ENCODE results near the gene PPP1R12B. TPM values are rescaled to one million over a fixed set of nuclear protein-coding genes. Genes with fewer than 3 reads are reported as not detected.
"Not testable (repeated sequence)": the region's sequence is repeated elsewhere in the genome, so short reads cannot be mapped to it uniquely, and the experiment has no call there.

Gene PPP1R12B
- total RNA-seq, 1 experiment from 2014 or later, result 18.7 TPM

DNA sequence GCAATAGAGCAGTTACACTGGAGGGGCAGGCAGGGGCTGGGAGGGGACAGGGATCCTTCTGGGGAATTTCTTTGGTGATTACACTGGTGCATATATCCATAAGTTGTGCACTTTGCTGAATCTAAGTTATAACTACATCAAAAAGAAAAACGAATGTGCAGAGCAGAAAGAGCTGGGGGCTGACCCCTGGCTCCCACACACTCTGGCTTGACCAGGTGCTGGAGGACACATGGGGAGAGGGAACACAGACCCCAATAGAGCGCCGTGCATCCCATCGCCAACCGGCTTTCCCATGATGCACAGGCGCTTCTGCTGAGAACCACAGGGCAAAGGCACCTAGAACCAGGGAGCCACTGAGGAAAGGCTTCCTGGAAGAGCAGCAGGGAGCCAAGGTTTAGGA is 281.6 kb downstream of the PPP1R12B start:
- DNase-seq (ENCODE audit: low spot score), result not testable (repeated sequence)

DNA sequence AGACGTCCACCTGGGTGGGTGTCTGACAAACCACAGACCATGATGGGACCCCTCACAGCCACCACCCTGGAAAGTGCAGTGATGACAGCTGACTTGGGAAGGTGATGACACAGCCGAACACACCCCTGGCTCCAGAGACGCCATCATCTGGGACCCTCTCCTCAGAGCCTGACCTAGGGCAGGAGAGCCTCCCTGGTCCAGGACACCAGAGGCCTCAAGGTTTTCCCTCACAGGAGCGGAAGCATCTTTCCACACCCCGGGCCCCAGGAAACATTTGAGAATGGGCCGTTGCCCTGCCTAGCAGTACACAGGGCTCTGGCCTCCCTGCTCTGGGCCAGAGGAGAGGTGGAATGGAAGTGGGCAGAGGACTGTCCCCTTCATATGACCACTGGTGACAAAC is 282.0 kb downstream of the PPP1R12B start:
- no peak for DNase-seq (ENCODE audit: low spot score)

DNA sequence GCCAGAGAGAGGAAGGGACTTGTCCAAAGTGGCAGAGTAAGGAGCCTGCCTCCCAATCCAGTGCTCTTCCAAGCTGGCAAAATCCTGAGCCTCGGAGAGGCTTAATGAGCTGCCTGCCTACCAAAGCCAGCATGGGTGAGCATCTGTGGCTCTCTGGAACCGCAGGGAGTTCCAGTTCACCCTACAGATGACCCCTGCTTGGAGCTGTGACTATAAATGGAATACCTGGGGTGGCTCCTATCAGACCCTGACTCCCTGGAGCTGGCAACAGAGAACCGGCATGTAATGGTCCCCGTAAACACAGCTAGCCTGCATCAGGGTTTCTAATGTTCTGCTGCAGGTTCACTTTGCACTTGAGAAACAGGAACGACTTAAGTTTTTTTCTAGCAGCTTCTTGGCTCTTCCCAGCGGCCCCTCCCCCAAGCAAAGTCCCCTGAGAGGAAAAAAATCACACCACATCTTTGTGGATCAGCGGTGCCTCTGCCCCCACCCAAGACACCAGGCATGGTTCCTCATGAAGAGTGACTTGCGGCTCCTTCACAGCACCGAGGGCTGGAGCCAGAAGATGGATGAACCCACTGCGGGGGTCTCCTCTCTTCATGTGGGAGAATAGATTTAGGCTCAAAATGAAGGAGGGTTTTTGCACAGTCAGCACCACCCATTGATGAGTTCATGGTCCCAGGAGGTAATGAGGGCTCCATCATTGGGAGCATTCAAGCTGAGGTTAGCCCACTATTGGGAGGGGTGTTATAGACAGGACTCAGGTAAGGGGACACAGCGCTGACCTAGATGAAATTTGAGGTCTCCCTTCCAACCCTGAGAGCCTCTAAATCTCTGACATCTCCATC is 282.8 kb downstream of the PPP1R12B start:
- no peak for DNase-seq (ENCODE audit: low spot score)

DNA sequence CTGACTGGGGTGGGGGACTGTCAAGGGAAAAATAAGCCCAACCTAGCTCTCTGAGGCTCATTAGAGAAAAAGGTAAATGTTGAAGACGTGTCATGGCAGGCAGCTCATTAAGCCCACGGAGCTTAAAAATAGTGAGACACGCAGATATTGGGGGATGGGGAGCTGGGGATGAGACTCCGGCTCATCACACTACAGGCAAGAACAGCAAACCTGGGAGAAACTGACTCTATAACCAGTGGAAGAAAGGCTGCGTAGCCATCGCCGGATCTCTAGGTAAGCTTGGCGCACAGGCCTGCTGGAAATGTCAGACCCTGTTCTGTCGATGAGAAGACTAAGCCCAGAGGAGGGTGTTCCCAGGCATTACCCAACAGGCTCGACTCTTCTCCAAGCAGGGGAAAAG is 283.7 kb downstream of the PPP1R12B start:
- no peak for DNase-seq (ENCODE audit: low spot score)

DNA sequence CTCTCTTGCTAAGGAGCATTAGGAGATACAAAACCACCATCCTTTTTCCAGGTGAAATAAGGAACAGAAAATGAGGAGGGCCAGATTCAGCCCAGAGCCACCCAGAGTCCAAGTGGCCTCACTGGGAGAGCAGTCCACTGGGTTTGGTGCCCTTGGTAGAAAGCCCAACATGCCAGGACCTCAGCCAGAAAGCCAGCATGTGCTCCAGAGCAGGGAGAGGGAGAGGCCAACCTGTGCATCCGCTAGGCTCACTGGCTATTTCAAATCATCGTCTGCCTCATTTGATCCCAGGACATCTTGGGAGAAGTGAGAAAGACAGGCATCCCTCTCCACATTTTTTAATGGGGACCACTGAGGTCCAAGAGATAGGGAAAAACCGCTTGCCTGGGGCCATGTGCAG is 287.7 kb downstream of the PPP1R12B start:
- DNase-seq (ENCODE audit: low spot score), result not testable (repeated sequence)

DNA sequence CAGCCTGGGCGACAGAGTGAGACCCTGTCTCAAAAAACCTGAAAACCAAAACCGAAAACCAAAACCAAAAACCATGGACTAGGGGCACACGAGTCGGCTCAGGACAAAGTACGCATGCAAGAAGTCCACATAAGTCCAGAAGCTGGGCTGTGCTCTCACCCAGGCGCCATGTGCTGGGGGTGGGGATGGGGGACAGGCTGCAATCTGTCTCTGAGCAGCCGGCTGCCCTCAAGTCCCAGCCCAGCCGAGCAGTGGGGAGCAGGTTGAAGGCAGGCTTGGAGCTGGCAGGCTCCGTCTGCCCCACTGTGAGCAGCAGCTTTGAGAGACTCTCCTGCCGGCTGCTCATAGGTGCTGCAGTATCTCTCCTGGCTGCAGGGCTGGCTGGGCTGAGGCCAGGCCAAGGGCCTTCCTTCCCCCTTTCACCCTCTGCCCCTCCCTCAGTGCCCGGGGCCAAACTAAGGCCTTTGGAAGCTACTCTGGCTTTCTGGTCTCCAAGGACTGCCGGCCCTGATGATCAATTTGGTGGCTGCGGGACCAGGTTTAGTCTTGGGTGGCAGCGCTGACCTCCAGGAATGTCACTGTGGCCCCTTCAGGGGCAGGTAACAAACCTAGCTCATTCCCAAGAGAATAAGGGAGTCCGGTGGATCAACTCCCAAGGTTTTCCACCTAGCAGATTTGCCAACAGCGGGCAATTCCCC is 289.0 kb downstream of the PPP1R12B start:
- DNase-seq (ENCODE audit: low spot score), result not testable (repeated sequence)

DNA sequence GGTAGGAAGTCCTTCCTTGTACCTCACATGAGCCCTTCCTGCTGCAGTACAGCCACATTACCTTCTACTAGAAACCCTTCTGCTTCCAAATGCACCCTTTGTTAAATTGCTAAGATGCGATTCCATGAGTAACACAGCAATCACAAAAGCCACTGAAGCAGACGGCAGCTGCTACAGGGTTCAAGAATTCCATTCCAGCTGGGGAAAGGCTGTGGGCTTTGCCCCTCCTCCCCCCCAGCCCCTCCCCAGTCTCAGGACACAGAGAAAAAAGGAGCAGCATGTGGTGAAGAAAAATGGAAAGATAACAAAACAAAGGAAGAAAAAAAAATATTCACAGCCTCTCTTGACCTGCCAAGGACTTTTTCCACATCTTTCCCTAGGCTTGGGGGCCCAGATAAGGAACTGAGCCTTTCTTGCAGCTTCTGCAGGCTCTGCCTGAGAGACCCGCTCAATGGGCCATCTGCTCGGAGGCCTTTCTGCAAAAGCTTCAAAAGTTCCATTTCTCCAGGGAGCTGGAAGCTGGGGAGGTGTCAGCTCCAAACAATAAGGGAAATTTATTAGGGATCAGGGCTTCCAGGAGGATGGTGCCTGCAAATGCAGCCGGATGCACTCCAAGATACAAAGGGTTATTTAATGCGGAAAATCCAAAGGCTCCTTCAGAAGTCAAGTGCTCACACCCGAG is 289.7 kb downstream of the PPP1R12B start:
- DNase-seq (ENCODE audit: low spot score), result no peak

DNA sequence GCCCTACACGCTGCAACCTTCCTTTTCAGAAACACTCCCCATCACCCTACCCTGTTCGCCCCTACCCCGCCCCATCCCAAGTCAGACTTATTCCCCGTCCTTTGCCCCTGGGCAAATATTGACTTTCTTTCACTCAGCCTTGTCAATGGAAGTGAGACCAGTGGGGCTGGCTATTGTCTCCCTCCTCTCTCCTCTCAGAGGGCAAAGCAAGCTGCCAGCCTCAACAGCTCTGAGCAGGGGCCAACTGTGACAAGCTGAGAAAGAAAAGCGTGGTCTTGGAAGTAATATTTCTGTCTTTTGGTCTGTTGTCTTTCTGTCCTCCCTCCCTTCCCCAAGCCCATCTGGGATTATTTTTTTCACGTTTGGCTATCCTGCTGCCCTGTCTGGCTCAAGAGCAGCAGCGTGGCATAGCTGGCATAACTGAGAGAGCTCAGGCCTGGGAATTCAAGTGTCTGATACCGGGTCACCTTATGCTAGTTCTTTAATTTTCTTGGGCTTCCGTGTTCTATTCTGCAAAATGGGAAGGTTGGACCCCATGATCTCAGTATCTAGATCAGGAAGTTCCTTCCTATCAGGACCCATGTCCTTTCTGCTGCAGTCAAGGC is 290.3 kb downstream of the PPP1R12B start:
- not testable (repeated sequence) for DNase-seq (ENCODE audit: low spot score)

DNA sequence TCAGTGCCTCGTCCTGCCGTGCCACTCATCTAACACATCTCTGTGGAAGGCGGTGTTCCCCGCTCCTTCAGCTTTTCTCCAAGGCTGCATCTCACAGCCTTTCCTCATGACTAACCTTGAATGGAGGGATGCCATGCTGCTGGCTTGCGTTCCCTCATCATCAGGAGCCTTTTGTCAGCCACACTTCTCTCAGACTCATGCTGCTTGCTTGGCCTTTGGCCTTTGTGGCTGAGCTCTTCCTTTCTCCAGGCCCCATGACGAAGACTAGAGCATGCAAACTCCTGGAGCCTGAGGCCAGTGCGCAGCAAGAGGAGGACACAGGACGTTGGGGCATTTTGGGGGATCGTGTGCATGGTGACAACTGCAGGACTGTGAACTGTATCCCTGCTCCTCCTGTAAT is 291.0 kb downstream of the PPP1R12B start:
- DNase-seq (ENCODE audit: low spot score), result no peak

DNA sequence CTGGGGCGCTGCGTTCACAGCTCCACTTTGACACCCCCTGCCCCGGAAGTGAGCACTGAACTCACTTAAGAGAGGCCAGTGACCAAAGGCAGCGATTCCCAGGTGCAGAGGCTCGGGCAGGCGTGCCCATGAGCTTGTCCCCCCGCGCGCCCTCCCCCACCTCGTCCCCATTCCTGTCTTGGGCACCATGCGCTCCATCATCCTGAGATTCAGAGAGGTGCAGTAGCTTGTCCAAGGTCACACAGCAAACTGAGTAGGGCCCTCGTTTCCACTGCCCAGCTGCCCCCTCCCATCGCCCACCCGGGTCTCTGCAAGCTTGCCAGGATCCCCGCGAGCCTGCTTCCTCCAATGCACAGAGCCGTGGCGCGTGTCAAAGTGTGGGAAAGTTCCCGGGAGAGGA is 293.7 kb downstream of the PPP1R12B start:
- no peak for DNase-seq (ENCODE audit: low spot score)

Small RNAs within 50 kb of the gene (small RNA-seq; reads per million reads assigned to genes)
- gene AC099336.2, result 0.29 reads per million
- gene RF00156, result 0.65 reads per million
- gene RNU6-89P, result not detected

Other genes starting within 250 kb of the PPP1R12B start
- gene GPR37L1, start 225.8 kb upstream of the PPP1R12B start, total RNA-seq (2014; rRNA removed; shearing (Covaris generic)), result 0.69 TPM in 1 of 2 replicates, not detected in the other
- gene ARL8A, start 204.0 kb upstream of the PPP1R12B start, total RNA-seq (2014; rRNA removed; shearing (Covaris generic)), result 17.0 and 21.2 TPM in 2 replicates
- gene PTPN7, start 188.1 kb upstream of the PPP1R12B start, total RNA-seq (2014; rRNA removed; shearing (Covaris generic)), result 16.3 and 16.8 TPM in 2 replicates
- 0.18 and 0.42 TPM in 2 replicates for gene LGR6, start 154.9 kb upstream of the PPP1R12B start, total RNA-seq (2014; rRNA removed; shearing (Covaris generic))
- gene UBE2T, start 6.8 kb upstream of the PPP1R12B start, total RNA-seq (2014; rRNA removed; shearing (Covaris generic)), result 83.1 and 95.1 TPM in 2 replicates